NCI-H748 (cell line): ENCODE measurements around the gene KLF18.
"Not testable (repeated sequence)": the region's sequence is repeated elsewhere in the genome, so short reads cannot be mapped to it uniquely, and the experiment has no call there.

Experiments
- DNase-seq: peaks from one replicate; lab custom pipeline; 2025; ENCODE audit not compliant: unreplicated experiment; lab: John Stamatoyannopoulos, UW

KLF18 gene

DNA sequence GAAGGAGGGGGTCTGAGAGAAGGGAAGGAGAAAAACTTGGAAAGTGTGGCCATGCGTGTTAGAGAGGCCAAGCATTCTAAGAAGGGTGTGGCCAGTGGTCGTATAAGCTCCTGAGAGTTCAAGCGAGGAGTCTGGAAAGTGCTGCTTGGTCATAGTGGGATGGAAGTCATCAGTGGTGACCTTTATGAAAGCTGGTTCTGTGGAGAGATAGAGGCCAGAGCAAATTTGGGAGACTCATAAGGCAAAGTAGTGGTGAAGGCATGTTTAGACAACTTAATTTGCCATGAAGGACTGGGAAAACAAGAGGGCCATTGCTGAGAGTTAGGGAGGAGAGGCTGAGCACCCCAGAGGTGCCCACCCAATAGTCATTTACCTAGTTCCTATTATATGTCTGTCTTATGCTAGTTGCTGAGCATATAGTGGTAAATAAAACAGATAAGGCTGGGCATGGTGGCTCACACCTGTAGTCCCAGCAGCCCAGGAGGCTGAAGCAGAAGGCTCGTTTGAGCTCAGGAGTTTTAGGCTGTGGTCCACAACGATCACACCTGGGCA, 21.0 kb downstream of the KLF18 start:
- no peak for DNase-seq

GRCh38 chr1:44119525-44119924, 21.9 kb downstream of the KLF18 start:
- no peak for DNase-seq

- DNase-seq: no peak
Observed at GRCh38 chr1:44118682-44119081, 22.7 kb downstream of the KLF18 start, which contains the start of gene KLF17. Gene KLF17, plus strand, starts transcription at chr1:44118821. Its CDS starts 87 bp downstream, at chr1:44118908.

GRCh38 chr1:44117272-44117671, 24.2 kb downstream of the KLF18 start:
- DNase-seq: not testable (repeated sequence)

DNA sequence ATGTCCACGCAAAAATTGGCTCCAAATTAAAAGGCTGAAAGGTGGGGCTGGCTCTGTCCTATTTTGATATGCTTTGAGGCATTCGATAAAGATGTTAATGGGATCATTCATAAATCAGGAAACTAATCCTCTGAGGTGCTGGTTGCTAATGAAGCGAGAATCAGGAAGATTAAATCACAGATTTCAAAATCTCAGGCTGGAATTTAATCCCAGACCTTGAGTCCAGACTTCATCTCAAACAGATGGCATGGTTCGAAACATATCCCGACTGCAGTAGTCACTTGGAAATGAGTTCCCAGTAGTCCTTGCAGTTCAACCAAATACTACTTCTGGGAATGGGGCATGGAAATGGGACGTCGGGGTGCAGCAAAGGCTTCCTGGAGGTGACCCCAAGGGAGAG, 27.3 kb downstream of the KLF18 start:
- DNase-seq: no peak

DNA sequence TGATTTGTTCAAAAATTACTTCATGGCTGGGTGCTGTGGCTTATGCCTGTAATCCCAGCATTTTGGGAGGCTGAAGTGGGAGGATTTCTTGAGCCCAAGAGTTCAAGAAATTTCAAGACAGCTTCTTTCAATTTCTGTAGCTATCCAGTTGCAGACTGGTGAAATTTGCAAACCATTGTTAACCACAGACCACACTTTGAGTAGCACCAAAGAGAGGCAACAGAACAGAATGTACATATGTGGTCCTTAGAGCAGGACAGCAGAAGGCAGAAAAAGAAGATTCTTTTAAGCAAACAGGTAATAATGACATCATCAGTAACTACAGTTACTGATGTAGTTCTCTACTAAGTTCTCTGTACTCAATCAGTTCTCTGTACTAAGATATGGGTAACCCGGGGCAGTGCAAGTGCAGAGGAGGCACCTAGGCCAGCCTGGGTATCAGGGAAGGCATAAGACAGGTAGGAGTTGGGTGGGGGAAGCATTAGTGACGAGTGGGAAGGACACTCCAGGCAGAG, 28.3 kb downstream of the KLF18 start:
- DNase-seq: no peak

GRCh38 chr1:44112486-44112885, 28.9 kb downstream of the KLF18 start:
- DNase-seq: no peak

DNA sequence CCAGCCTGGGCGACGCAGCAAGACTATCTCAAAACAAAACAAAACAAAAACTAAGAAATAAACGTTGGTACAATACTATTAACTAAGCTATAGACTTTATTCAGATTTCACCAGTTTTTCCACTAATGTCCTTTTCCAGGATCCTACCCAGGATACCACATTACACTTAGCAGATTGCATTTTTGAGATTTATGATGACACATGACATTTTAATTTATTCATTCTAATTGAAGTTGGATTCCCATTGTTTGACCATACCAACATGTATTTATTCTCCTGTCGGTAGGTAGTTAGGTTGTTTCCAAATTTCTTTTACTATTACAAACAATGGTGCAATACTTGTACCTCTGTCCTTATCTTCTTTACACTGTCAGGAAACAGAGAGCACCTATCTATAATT, 29.6 kb downstream of the KLF18 start:
- DNase-seq: no peak

DNA sequence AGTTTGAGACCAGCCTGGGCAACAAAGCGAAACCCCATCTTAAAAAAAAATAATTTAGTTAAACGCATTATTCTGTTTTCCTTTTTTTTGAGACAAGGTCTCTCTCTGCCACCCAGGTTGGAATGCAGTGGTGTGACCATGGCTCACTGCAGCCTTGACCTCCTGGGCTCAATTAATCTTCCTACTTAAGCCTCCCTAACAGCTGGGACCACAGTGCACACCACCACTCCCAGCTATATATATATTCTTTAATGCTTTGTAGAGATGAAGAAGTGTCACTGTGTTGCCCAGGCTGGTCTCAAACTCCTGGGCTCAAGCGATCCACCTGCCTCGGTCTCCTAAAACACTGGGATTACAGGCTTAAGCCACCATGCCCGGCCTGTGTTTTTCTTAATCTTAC, 30.5 kb downstream of the KLF18 start:
- no peak for DNase-seq

DNA sequence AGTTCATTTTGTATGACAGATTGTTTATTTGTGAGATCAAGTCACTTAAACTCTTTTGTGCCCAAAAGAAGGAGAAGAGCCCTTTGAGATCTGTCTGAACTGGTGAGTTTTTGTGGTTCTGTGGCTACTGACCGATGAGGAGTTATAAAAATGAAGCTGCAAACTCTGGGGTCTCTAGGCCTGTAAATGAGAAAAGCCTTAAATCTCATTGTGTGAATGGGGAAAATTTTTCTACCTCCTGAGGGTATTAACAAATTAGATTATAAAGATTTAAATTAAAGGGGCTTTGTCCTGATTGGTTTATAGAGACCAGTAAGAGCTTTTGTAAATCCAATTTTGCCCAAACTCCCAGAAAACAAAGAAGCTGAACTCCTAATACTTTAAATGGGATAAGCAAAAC, 32.5 kb downstream of the KLF18 start:
- DNase-seq: no peak

DNA sequence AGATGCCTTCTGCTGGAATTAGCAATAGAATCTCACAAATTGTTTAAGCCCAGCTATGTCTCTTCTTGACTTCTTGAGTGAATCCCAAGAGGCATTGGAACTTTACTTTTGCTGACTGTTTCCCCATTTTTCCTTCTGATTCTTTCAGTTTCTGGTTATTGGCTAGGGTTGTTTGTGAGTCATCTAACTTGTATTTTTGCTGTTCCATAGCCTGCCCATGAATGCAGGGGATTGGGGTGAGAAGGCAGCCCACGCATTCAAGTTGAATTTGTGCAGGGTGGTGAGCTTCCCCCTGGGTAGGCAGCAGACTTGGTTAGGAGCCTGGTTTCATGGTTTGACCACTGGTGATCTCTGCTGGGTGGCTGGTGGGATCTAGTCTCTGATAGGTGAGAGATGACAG, 33.2 kb downstream of the KLF18 start:
- DNase-seq: no peak

DNA sequence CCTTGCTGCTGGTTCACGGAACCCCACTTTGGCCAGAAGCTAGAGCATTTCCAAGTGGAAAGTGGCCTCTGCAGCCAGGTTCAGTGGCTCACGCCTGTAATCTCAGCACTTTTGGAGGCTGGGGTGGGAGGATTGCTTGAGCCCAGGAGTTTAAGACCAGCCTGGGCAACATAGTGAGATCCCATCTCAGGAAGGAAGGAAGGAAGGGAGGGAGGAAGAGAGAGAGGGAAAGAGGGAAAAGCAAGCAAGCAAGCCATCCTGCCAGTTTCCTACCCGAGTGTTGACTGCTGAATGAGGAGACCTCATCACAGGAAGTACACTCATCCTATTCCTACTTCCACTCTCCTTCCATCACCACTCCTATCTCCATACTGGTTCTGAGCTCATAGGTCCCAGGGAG, 35.6 kb downstream of the KLF18 start:
- DNase-seq: no peak

DNA sequence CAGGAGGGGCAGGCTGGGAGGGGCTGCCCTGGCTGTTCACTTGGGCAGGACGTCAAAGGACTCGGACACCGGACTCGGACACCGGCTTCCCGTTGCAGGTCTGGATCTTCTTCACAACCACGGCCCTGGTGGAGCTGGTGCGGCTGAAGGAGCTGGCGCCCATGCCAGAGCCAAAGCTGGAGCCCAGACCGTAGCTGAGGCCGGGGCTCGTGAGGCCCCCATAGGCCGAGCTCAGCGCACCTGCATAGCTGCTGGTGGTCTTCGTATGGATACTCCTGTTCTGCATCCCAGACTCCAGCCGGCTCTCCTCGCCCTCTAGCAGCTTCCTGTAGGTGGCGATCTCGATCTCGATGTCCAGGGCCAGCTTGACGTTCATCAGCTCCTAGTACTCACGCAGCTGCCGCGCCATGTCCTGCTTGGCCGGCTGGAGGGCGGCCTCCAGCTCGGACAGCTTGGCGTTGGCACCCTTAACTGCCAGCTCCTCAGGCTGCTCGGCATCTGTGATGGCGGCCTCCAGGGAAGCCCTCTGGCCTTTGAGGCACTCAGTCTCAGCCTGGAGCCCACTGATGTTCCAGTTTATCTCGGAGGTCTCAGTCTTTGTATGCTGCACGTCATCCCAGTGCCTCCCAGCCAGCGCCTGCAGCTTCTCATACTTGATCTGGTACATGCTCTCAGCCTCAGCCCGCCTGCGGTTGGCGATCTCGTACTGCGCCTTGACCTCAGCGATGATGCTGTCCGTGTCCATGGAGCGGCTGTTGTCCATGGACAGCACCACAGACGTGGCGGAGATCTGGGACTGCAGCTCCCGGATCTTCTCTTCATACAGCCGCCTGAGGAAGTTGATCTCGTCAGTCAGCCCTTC, 37.9 kb downstream of the KLF18 start:
- DNase-seq: peak; percentile 65

DNA sequence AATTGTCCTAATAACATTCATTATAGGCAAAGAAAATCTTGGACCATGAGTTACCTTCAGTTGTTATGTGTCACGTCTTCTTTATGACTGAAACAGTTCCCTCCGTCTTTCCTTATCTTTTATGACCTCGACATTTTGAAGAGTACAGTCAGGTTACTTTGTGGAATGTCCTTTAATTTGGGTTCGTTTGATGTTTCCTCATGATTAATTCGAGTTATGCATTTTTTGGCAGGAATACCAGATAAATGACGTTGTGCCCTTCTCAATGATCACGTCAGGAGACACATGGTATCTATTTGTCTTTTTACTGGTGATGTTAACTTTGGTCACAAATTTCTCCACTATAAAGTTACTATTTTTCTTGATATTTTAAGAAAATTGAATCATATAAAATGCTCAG, 40.1 kb downstream of the KLF18 start:
- DNase-seq: no peak

GRCh38 chr1:44100183-44100868, 41.1 kb downstream of the KLF18 start:
- DNase-seq: no peak

GRCh38 chr1:44094047-44094446, 47.4 kb downstream of the KLF18 start:
- no peak for DNase-seq

GRCh38 chr1:44090429-44091252, 50.8 kb downstream of the KLF18 start:
- DNase-seq: no peak

- DNase-seq: peak; percentile 87
Observed at GRCh38 chr1:44089371-44090048, 51.9 kb downstream of the KLF18 start.
